Midbrain (tissue), 1 donor: ENCODE data around the gene FZD8.

ENCODE experiments used
- DNase-seq: peaks from one replicate; lab custom pipeline; 2025; lab: John Stamatoyannopoulos, UW

Gene FZD8

DNA sequence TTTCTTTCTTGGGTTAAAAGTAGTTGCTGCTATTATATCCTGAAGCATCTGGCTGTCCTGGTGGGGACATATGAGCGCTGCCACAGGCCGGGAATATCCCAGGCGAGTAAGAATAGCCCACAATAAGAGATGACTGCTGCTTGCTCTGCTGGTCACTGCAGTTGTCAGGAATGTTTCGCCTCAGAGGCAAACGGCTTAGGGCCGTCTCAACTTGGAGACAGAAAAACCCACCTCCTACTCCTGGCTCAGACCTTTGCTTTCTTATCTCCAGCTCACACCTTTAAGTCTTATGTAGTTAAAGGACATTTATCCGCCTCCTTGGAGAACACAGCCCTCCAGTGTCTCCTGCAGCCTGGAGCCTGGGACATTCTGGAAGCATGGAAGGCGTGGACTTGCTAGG is 36.9 kb downstream of the FZD8 start, which contains the start of gene GJD4:
Gene GJD4, plus strand, starts transcription at position 151 of the 400 bp plus-strand sequence. Its CDS starts 227 bp downstream, at position 378.
- DNase-seq: no peak

DNA sequence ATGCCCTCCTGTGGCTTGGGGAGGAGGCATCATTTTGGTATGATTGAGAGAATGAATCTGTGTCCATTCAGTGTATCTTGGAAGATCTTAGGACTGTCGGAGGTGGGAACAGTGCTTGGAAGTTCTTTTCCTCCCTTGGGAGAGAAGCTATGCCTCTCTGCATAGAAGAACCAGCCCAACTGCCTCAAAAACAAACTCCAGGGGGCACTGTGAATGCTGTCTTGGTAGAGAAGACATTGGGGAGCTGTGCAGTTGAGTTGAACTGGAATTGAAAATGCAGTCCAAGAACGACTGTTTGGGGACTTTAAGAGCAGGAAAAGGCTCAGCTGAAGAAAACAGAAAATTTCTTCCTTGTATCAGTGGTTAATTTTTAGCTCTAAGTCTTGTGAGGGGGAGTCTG is 41.9 kb downstream of the FZD8 start:
- no peak for DNase-seq

DNA sequence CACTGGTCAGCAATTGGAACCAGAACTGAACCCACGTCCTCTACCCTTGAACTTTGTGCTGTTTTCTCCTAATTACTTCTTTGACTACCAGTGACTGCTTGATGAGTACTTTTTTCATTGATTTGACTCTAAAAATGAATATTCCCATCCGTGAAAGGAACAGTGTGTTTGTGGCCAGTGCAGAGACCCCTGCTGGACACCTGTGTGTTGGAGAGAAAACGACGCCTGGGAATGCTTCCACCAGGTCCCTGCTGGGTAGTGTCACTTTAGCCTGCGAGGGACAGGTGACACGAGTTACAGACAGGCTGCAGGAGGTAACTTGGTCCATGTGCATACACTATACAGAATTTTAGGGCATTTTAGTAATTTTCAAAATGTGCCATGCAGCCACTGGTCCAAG is 43.7 kb downstream of the FZD8 start:
- DNase-seq: no peak

DNA sequence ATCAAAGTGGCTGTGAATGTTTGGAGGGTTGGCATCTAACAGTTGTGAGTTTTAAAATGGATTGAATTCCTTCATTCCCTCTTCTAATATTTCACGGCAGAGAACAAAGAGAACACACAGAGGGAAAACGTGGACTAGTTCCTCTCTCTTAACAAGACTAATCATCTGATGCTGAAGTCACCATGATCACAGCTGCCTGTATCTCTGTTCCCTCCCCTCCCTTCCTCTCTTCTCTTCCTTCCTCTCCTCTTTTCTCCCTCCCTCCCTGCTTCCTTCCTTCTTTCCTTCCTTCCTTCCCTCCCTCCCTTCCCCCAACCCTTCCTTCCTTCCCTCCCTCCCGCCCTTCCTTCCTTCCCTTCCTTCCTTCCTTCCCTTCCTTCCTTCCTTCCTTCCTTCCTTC is 47.0 kb downstream of the FZD8 start:
- DNase-seq: no peak

DNA sequence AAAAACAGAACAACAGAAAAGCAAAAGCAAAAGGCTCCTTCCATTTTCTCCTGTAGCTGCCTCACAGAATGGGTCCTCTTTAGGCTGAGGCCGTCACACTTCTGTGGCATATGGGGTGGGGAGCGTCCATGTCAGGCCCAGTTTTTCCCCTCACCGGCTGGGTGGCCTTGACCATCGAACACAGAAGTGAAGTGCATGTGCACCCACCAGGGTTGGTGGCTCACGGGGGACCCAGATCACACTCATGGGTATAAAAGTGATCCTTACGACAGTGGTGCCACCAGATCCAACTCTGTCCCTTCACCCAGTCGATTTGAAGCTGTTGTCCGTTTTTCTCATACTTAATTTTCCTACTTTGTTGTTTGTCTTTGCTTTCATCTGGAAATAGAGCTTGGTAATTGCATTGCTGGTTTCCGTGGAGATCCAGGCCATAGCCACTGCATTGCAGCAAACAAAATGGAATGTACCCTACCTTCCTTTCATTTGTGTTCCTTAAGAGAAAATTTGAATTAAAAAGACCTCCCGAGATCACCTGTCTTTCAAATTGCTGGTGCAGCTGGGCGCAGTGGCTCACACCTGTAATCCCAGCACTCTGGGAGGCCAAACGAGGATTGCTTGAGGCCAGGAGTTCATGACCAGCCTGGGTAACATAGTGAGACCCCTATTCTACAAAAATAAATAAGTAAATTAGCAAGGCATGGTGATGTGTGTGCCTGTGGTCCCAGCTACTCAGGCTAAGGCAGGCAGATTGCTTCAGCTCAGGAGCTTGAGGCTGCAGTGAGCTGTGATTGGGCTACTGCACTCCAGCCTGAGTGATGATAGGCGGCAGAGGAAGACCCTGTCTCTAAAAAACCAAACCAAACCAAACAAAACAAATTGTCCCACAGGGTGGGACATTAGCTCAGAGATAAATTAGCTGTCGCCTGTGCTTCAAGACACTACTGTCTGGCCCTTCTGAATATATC is 47.7 kb downstream of the FZD8 start:
- DNase-seq: no peak

DNA sequence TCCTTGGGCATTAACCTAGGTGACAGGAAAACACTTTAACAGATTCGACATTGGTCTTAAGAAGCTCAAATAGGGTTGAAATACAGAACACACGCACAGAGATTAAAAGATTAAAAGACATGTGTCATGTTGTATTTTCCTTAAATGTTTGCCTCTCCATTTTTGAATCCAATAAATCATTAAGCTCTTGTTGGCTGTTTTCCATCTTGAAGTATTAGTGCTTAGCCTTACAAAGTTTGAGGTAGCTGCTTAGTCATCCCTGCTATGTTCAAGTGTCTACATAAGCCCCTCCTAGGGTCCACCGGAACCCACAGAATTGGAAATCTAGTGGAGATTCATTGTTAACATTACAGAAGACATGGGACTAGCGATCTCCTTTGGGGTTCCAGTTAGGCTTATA is 49.7 kb downstream of the FZD8 start:
- DNase-seq: no peak

DNA sequence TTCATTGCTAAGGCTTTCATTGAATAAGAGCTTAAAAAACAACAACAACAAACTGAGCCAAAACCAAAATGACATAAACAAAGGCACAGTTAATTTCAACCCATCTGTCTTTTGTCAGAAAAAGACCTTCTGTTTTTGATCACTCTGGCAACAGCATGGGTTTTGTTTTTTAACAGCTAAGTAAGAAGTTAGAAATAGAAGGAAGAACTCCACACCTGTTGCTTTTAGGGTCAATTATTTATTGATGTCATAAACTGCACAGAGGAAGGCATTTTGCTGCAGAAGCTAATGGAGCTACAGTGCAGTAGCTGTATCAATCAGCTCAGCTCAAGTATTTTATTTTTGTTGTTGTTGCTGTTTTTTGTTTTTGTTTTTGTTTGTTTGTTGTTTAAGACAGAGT is 53.3 kb downstream of the FZD8 start:
- no peak for DNase-seq
